Peyer's patch (tissue), 4 donors: ENCODE data around the gene SETD4.

Experiments
- CTCF ChIP-seq, 6 experiments: fragments of 450-650 bp in 4 of 6; fragments of 200-600 bp in 2 of 6; sonication (generic) in 1 of 6; IDR thresholded peaks; one replicate each; pipeline ENCODE4 v1.5.1; 2017 to 2019; ENCODE audit warnings: antibody characterized with exemption in 6 of 6, mild to moderate bottlenecking in 3 of 6, moderate library complexity in 1 of 6
- POLR2A ChIP-seq, 2 donors: fragments of 450-650 bp; IDR thresholded peaks; one replicate each; pipeline ENCODE4 v1.5.1; 2017; ENCODE audit warnings: antibody characterized with exemption in 2 of 2, mild to moderate bottlenecking in 2 of 2, moderate library complexity in 2 of 2

- no peak for TF ChIP-seq CTCF (IDR thresholded peaks at IDR 0.05)
- TF ChIP-seq POLR2A (IDR thresholded peaks at IDR 0.05) = no peak
Observed at GRCh38 chr21:36030581-36031189, 29.6 kb downstream of the SETD4 start.
